Fibroblast of the aortic adventitia (primary cell): ENCODE results near the gene THSD8. TPM values are rescaled to one million over a fixed set of nuclear protein-coding genes. Genes with fewer than 3 reads are reported as not detected.

Source experiments
- DNase-seq: peaks from one replicate; pipeline ENCODE4 v3.0.0-alpha.2; 2010; ENCODE audit warnings: low read depth
- H3K4me3 ChIP-seq: 2 replicates; pipeline ENCODE4 v1.5.1; 2011; ENCODE audit warnings: low read depth, mild to moderate bottlenecking, control low read depth, low read length, moderate library complexity
- CTCF ChIP-seq: IDR thresholded peaks from 2 replicates; pipeline ENCODE4 v1.5.1; 2011; ENCODE audit warnings: mild to moderate bottlenecking, low read length, control low read depth, inconsistent platforms; ENCODE audit not compliant: insufficient read depth
- total RNA-seq: library from RNA; depleted of rRNA; stranded (reverse); fragments of >200 nt; gene quantifications from 2 replicates; pipeline ENCODE4 v1.2.3, GENCODE V29; 2012; ENCODE audit warnings: low replicate concordance

THSD8 gene
- total RNA-seq, 1 donor, result not detected

GRCh38 chr19:12833738-12834565, 32.1 kb downstream of the THSD8 start:
- peak overlapping the region; percentile 48 for H3K4me3 ChIP-seq
- no peak for DNase-seq
- no peak for TF ChIP-seq CTCF

- TF ChIP-seq CTCF, result no peak
- DNase-seq, result no peak
- H3K4me3 ChIP-seq, result peak within 1 kb of the TSS; percentile 48
Observed at GRCh38 chr19:12834566-12834943, 32.7 kb downstream of the THSD8 start, which contains the start of gene RTBDN. TSS of gene RTBDN (minus strand) at chr19:12834579. CDS start at chr19:12829979, 4,600 bp downstream.

GRCh38 chr19:12834976-12835757, 33.3 kb downstream of the THSD8 start:
- no peak for DNase-seq
- TF ChIP-seq CTCF, result no peak
- no peak overlapping the region for H3K4me3 ChIP-seq

- TF ChIP-seq CTCF, result no peak
- no peak overlapping the region for H3K4me3 ChIP-seq
- DNase-seq, result no peak
Observed at GRCh38 chr19:12836529-12836863, 34.6 kb downstream of the THSD8 start.

GRCh38 chr19:12837225-12837624, 35.4 kb downstream of the THSD8 start:
- H3K4me3 ChIP-seq, result no peak overlapping the region
- DNase-seq, result no peak
- TF ChIP-seq CTCF, result no peak

- peak within 1 kb of the TSS; percentile 25 for H3K4me3 ChIP-seq
- TF ChIP-seq CTCF, result peak; percentile 34
- DNase-seq, result no peak
Observed at GRCh38 chr19:12838182-12838885, 36.5 kb downstream of the THSD8 start, which contains the start of gene MAST1. TSS of gene MAST1 (plus strand) at chr19:12838515. CDS start at chr19:12838573, 58 bp downstream.
